Psoas muscle (tissue), 8 donors: ENCODE data around the gene RIOX2. TPM values are rescaled to one million over a fixed set of nuclear protein-coding genes. Genes with fewer than 3 reads are reported as not detected.
A peak's percentile ranks its signal among the peaks of the same experiment; 100 is the strongest.

ENCODE experiments used
- ATAC-seq, 4 donors: fragments of 200-7000 bp; cut with Tn5 transposase; one replicate each; pipeline ENCODE4 v1.9.1; 2020; ENCODE audit warnings: moderate library complexity in 3 of 4, mild to moderate bottlenecking in 2 of 4
- DNase-seq, 2 donors: peaks; one replicate each; pipeline ENCODE4 v3.0.0-alpha.2; 2020
- H3K27ac ChIP-seq: fragments of 200-600 bp; one replicate; pipeline ENCODE4 v1.8.0; 2022
- H3K27me3 ChIP-seq, 3 donors: fragments of 200-600 bp in 1 of 3; one replicate each; pipeline versions ENCODE4 v1.6.1 to v1.8.0; 2013 to 2022; ENCODE audit warnings: low read length in 2 of 3, mild to moderate bottlenecking in 2 of 3, moderate library complexity in 1 of 3; ENCODE audit not compliant: insufficient read depth in 3 of 3
- H3K36me3 ChIP-seq, 2 donors: fragments of 200-600 bp in 1 of 2; one replicate each; pipeline versions ENCODE4 v1.6.1 to v1.8.0; 2013 to 2022; ENCODE audit warnings: low read depth in 1 of 2, mild to moderate bottlenecking in 1 of 2, moderate library complexity in 1 of 2; ENCODE audit not compliant: insufficient read depth in 1 of 2
- H3K4me1 ChIP-seq: fragments of 200-600 bp; one replicate; pipeline ENCODE4 v1.8.0; 2022
- H3K4me3 ChIP-seq: fragments of 200-600 bp; one replicate; pipeline ENCODE4 v1.8.0; 2022; ENCODE audit warnings: mild to moderate bottlenecking
- H3K9me3 ChIP-seq: fragments of 200-600 bp; one replicate; pipeline ENCODE4 v1.8.0; 2022
- CTCF ChIP-seq: fragments of 200-600 bp; IDR thresholded peaks from one replicate; pipeline ENCODE4 v1.8.0; 2022; ENCODE audit warnings: antibody characterized with exemption
- WGBS, 3 donors: extraction: QIAGEN DNeasy Blood & Tissue Kit; methylation state at CpG; one replicate each; pipeline versions ENCODE4 v1.1.6 to v1.1.7; 2013; 5-methylcytosine and 5-hydroxymethylcytosine counted together
- intact Hi-C, 2 donors: fragments of 100-400 bp; cut with DNase I; formaldehyde crosslinking; loops; one replicate each; pipeline versions ENCODE4 v1.11.0 to v1.14.2; 2022
- polyA plus RNA-seq, 3 donors: library from polyadenylated mRNA; stranded (reverse); fragments of 200-250 nt; gene quantifications; one replicate each; pipeline ENCODE4 v1.2.3, GENCODE V29; 2013
- total RNA-seq, 4 donors: library from RNA; stranded (reverse); fragmentation: NEBNext Ultra II Directional in 2 of 4; extraction: Animal tissue kit (Norgen Biotek cat#: 25700) in 2 of 4; gene quantifications; one replicate each; pipeline versions ENCODE4 v1.2.1 to v1.2.4, GENCODE V29; 2021 to 2023
- donor health status: healthy with polysubstance abuse.
- donor health status: DM: no; HTN: no; CAD: no; lungs with moderate emphysema.
- donor health status: Bipolar disorder and iron deficiency.
- donor health status: healthy.
- donor health status: DM: yes; HTN: yes; CAD: no.
- donor health status: DM: no; HTN: no; CAD: no.
- donor health status: DM: no; HTN: no; CAD: no.
- donor health status: DM: yes; HTN: yes; CAD: no.

RIOX2 gene
- total and polyA plus RNA-seq, 7 donors: 16.7 to 66.2 (median 32.2) TPM

- DNase-seq (no peak), ATAC-seq (no peak)
- Histone ChIP-seq H3K9me3 (no peaks in the 10 kb centered on the region), H3K4me1 (peaks cover 19% of the 10 kb centered on the region), H3K27ac (no peak overlapping the region), H3K36me3 (peaks cover 8 to 72% of the 10 kb centered on the region in 2 donors), H3K4me3 (no peak overlapping the region), H3K27me3 (no peaks in the 10 kb centered on the region)
- TF ChIP-seq CTCF: no peak
- intact Hi-C loops: no loop called here
- WGBS, 3 donors: 29 to 37% (median 33%) methylated on average over 4 of the region's 4 CpGs
These were observed 43.2 kb downstream of the RIOX2 start for GRCh38 chr3:97928986-97929385.

- no peak overlapping the region for H3K4me3 ChIP-seq
- no peak overlapping the region for H3K27ac ChIP-seq
- H3K4me1 ChIP-seq: peaks cover 15% of the 10 kb centered on the region
- H3K27me3 ChIP-seq: no peaks in the 10 kb centered on the region
- TF ChIP-seq CTCF: no peak
- intact Hi-C loops: no loop called here
- no peak for DNase-seq
- ATAC-seq: no peak
- peaks cover 8 to 79% of the 10 kb centered on the region in 2 donors for H3K36me3 ChIP-seq
- H3K9me3 ChIP-seq: no peaks in the 10 kb centered on the region
These were observed 44.5 kb downstream of the RIOX2 start for GRCh38 chr3:97927704-97928103.

DNA sequence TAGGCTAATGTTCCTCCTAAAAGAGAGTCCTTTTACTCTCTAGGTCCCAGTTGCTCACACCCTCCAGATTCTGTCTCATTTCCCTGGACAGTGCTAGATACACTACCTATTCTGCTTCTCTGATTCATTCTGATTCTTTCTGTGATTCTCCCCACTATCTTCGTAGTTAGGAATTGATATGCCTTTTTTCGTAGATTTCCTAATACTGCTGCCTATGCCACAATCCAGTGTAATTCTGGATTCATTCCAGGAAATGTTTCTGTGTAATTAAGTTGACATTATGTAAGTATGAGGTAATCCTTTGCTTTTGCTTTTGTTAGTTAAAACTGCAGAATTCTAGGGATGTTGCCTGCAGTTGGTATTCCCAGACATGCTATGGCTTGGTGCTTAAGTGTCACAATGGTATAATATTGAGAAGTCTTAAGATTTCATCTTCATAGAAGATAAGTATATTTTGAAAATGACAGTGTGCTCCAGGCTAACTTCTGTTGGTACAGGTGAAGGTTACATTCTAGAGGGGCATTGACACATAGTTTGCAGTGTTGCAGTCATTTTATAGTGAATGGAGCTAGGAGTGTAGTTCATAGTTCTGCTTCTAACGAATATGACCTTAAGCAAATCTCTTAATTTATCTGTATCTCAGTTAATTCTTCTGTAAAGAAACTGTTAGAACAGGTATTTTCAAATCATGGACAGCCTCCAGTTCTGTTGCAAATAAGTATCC, 54.3 kb downstream of the RIOX2 start:
- Histone ChIP-seq H3K36me3 (peaks cover 0 to 80% of the 10 kb centered on the region in 2 donors), H3K4me1 (peaks cover 31% of the 10 kb centered on the region), H3K9me3 (no peaks in the 10 kb centered on the region), H3K27me3 (no peaks in the 10 kb centered on the region), H3K4me3 (no peak overlapping the region), H3K27ac (no peak overlapping the region)
- 54 to 76% (median 61%) methylated on average over 3 of the region's 3 CpGs for WGBS, 3 donors
- no peak for TF ChIP-seq CTCF
- intact Hi-C loops: loop anchor here in 1 of 2 donors (10.0 kb wide), 1 partner anchor 97 kb away; no protein-coding TSS in a partner anchor
- ATAC-seq (peak in 1 of 4 donors; percentile 26), DNase-seq (no peak)

- Histone ChIP-seq H3K36me3 (peaks cover 0 to 84% of the 10 kb centered on the region in 2 donors), H3K4me1 (peaks cover 31% of the 10 kb centered on the region), H3K27ac (no peak overlapping the region), H3K4me3 (no peak overlapping the region), H3K9me3 (no peaks in the 10 kb centered on the region), H3K27me3 (no peaks in the 10 kb centered on the region)
- DNase-seq: no peak
- no peak for TF ChIP-seq CTCF
- intact Hi-C loops: loop anchor here in 1 of 2 donors (10.0 kb wide), 1 partner anchor 98 kb away; no protein-coding TSS in a partner anchor
- peak in 3 of 4 donors; percentile 78 to 97 (median 92) for ATAC-seq
These were observed 55.7 kb downstream of the RIOX2 start for GRCh38 chr3:97916576-97916975.
